PC-9 (cell line): ENCODE results near the gene DOLK.

Source experiments
- EZH2 ChIP-seq: fragments of 200-600 bp; sonication (generic); IDR thresholded peaks from 2 replicates; pipeline ENCODE4 v1.8.0; 2017; ENCODE audit warnings: antibody characterized with exemption, low read depth
- TF ChIP-seq, protein P1 (sequence below): fragments of 200-600 bp; sonication (generic); conservative IDR thresholded peaks from 2 replicates; pipeline ENCODE4 v1.6.1; 2017; ENCODE audit warnings: mixed run types, antibody characterized with exemption, mild to moderate bottlenecking, moderate library complexity

DNA sequence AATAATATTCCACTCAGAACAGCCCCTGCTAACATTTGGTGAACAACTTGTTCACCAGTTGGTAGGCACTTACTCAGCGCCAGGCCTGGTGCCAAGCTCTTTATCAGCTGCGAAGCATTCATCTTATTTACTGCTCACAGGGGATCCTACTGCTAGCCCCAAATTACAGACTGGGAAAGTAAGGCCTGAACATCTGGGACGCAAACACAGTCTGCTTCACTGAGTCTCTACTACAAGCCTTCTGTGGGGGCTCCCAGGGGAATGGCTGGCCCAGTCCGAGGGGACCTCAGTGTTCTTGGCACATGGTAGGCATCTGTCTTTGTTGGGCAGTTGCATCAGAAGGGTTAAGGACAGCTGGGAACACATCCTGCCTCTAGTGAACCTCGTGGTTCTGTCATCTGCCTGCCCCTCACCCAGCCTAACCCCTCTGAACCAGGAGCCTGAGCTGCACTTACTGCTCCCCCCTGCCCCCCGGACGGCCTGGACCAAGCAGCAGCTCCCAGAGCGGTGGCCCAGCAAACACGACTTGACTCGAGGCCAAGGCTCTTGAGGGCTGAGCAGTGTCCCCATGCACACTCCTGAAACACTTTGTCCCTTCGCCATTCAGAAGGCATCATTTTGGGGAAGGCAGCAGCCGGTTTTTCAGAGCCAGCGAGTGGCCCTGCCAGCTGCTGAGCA, 26.9 kb downstream of the DOLK start, which contains the start of gene PHYHD1:
- TF ChIP-seq, protein P1, sequence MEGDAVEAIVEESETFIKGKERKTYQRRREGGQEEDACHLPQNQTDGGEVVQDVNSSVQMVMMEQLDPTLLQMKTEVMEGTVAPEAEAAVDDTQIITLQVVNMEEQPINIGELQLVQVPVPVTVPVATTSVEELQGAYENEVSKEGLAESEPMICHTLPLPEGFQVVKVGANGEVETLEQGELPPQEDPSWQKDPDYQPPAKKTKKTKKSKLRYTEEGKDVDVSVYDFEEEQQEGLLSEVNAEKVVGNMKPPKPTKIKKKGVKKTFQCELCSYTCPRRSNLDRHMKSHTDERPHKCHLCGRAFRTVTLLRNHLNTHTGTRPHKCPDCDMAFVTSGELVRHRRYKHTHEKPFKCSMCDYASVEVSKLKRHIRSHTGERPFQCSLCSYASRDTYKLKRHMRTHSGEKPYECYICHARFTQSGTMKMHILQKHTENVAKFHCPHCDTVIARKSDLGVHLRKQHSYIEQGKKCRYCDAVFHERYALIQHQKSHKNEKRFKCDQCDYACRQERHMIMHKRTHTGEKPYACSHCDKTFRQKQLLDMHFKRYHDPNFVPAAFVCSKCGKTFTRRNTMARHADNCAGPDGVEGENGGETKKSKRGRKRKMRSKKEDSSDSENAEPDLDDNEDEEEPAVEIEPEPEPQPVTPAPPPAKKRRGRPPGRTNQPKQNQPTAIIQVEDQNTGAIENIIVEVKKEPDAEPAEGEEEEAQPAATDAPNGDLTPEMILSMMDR = no peak
- TF ChIP-seq EZH2 = no peak
